Gastroesophageal sphincter (tissue), 3 donors: ENCODE measurements around the gene GDPD5.
A peak's percentile ranks its signal among the peaks of the same experiment; 100 is the strongest.

Experiments
- CTCF ChIP-seq, 4 experiments: fragments of 200-600 bp in 2 of 4; fragments of 450-650 bp in 2 of 4; sonication (generic) in 1 of 4; IDR thresholded peaks; one replicate each; pipeline ENCODE4 v1.5.1; 2017 to 2019; ENCODE audit warnings: antibody characterized with exemption in 4 of 4, mild to moderate bottlenecking in 2 of 4, moderate library complexity in 2 of 4
- POLR2A ChIP-seq, 2 donors: fragments of 450-650 bp; IDR thresholded peaks; one replicate each; pipeline ENCODE4 v1.6.1; 2017; ENCODE audit warnings: antibody characterized with exemption in 2 of 2, mild to moderate bottlenecking in 2 of 2, moderate library complexity in 1 of 2

GRCh38 chr11:75562048-75562835 lies 36.5 kb upstream of the GDPD5 start, which contains the start of gene SERPINH1:
- no peak for TF ChIP-seq CTCF (IDR thresholded peaks at IDR 0.05)
- peak; percentile 61 to 72 for TF ChIP-seq POLR2A (IDR thresholded peaks at IDR 0.05)
